Effector memory CD4-positive, alpha-beta T cell (primary cell): ENCODE data around the gene RPL13.
A peak's percentile ranks its signal among the peaks of the same experiment; 100 is the strongest.

Source experiments
- DNase-seq, 3 donors: peaks; one replicate each; pipeline ENCODE4 v3.0.0-alpha.2; 2020
- H3K27ac ChIP-seq: 2 replicates; pipeline ENCODE4 v1.7.0; 2013; ENCODE audit warnings: mild to moderate bottlenecking, low read length, moderate library complexity; ENCODE audit not compliant: insufficient read depth, poor library complexity, severe bottlenecking
- H3K27me3 ChIP-seq: replicated peaks from 2 replicates; pipeline ENCODE4 v1.7.0; 2013; ENCODE audit warnings: mild to moderate bottlenecking, low read length; ENCODE audit not compliant: insufficient read depth, control insufficient read depth, poor library complexity, severe bottlenecking
- H3K36me3 ChIP-seq: 2 replicates; pipeline ENCODE4 v1.7.0; 2013; ENCODE audit warnings: mild to moderate bottlenecking, low read length, moderate library complexity; ENCODE audit not compliant: control insufficient read depth, insufficient read depth
- H3K4me1 ChIP-seq: 2 replicates; pipeline ENCODE4 v1.7.0; 2013; ENCODE audit warnings: low read length, mild to moderate bottlenecking; ENCODE audit not compliant: control insufficient read depth, insufficient read depth, poor library complexity, severe bottlenecking
- H3K4me3 ChIP-seq: 2 replicates; pipeline ENCODE4 v1.7.0; 2013; ENCODE audit warnings: low read length, low read depth, mild to moderate bottlenecking; ENCODE audit not compliant: insufficient read depth, poor library complexity, severe bottlenecking
- H3K9me3 ChIP-seq: 2 replicates; pipeline ENCODE4 v1.7.0; 2013; ENCODE audit warnings: mild to moderate bottlenecking, low read length, moderate library complexity; ENCODE audit not compliant: control insufficient read depth

Gene RPL13

DNA sequence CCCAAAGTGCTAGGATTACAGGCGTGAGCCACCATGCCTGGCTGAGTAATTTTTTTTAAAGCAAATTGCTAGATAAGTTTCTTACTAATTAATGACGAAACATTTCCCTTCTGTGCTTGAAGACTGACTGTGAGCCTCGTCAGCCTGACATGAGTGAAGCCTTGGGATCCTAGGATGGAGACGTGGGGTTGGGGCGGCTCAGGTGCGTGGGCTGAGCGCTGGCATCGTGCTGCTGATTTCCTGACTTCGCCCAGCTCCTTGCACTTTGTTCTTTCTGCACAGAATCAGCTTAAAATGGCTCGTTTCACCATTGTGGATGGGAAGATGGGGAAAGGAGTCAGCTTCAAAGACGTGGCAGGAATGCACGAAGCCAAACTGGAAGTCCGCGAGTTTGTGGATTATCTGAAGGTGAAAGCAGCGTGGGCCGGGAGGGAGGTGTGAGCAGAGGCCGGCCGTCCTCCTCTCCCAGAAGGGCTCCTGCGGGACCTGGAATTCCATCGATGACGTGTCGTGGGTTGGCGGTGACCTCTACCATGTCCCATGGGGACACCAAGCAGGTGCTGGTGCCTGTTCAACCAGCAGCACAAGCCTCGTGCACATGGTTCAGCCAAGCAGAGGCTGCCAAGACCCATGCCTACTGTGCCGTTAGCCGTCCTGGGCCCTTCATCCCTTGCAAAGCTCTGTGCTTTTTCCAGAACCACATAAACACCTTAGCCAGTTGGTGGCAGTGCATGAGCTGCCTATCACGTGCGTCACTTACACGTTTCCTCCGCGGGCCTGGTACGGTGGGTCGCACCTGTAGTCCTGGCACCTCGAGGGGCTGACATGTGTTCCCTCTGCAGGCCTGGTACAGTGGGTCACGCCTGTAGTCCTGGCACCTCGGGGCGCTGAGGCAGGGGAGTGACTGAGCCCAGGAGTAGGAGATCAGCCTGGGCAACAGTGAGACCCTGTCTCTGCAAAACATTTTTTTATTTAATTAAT, 29.8 kb upstream of the RPL13 start:
- Histone ChIP-seq H3K9me3 (no peaks in the 10 kb centered on the region), H3K4me3 (no peak overlapping the region), H3K27ac (no peak overlapping the region), H3K4me1 (peaks cover 21% of the 10 kb centered on the region), H3K27me3 (no peaks in the 10 kb centered on the region), H3K36me3 (peaks cover 41% of the 10 kb centered on the region)
- no peak for DNase-seq

DNA sequence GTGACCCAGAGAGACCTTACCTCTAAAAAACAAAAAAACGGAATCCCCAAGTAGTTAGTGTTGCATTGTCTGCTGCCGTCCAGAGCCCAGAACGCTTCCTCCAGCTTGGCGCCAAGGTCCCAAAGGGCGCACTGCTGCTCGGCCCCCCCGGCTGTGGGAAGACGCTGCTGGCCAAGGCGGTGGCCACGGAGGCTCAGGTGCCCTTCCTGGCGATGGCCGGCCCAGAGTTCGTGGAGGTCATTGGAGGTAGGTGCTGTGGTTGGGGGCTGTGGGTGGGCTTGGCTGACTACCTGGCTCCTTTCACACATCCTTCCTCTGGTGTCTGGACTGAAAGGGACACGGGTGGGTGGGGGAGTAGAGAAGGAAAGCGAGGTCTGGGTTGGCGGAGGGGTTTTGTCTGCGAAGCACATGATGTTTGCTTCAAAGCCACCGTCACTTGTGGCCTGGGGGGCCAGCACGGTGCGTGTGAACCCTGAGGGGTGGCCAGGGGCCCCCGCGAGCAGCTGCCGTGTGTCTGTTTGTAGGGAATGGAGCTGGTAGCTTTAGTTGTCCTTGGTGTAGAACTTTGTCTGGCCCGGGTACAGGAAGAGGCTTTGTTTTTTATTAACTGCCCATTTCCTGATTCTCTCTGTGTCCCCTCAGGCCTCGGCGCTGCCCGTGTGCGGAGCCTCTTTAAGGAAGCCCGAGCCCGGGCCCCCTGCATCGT, 28.5 kb upstream of the RPL13 start:
- no peaks in the 10 kb centered on the region for H3K9me3 ChIP-seq
- H3K27ac ChIP-seq = no peak overlapping the region
- DNase-seq = no peak
- H3K36me3 ChIP-seq = peaks cover 34% of the 10 kb centered on the region
- H3K4me1 ChIP-seq = peaks cover 21% of the 10 kb centered on the region
- no peak overlapping the region for H3K4me3 ChIP-seq
- no peaks in the 10 kb centered on the region for H3K27me3 ChIP-seq

DNA sequence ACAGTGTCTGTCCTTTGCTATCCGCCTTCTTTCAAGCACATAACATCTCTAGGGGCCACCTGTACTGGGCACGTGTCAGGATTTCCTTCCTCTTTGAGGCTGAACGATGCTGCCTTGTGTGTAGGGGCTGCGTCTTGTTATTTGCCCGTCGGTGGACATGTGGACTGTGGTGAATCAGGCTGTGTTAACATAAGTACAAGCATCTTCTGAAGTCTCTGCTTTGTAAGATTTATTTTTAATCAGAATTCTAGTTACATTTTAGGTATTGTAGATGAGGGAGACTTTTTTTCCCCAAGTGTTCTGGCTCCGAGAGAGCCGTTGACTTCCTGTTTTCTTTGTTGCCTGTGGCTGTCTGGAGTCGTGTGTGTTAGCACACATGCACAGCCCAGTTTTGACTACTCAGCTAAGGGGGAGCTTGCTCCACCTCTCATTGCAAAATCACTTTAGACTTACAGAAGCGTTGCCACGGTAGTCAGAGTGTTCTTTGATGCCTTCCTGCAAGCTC, 26.2 kb upstream of the RPL13 start:
- Histone ChIP-seq H3K36me3 (peaks cover 34% of the 10 kb centered on the region), H3K27me3 (no peaks in the 10 kb centered on the region), H3K9me3 (no peaks in the 10 kb centered on the region), H3K27ac (peak overlapping the region; percentile 54), H3K4me3 (peak overlapping the region; percentile 24), H3K4me1 (peaks cover 21% of the 10 kb centered on the region)
- DNase-seq = peak in 2 of 3 donors; percentile 3 to 11

DNA sequence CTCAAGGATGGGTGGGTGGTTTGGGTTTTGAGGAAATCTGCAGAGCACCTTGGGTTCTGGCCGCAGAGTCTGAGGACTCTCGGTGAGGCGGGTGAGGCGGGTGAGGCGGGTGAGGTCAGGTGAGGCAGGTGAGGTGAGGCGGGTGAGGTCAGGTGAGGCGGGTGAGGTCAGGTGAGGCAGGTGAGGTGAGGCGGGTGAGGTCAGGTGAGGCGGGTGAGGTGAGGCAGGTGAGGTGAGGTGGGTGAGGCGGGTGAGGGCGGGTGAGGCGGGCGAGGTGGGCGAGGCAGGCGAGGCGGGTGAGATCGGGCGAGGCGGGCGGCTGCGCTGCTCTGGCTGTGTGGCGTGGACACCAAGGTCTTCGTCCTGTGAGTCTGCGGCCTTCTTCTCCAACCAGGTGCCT, 24.1 kb upstream of the RPL13 start:
- H3K36me3 ChIP-seq = peaks cover 22% of the 10 kb centered on the region
- no peak for DNase-seq
- no peak overlapping the region for H3K27ac ChIP-seq
- no peaks in the 10 kb centered on the region for H3K27me3 ChIP-seq
- H3K4me1 ChIP-seq = peaks cover 21% of the 10 kb centered on the region
- no peaks in the 10 kb centered on the region for H3K9me3 ChIP-seq
- no peak overlapping the region for H3K4me3 ChIP-seq

DNA sequence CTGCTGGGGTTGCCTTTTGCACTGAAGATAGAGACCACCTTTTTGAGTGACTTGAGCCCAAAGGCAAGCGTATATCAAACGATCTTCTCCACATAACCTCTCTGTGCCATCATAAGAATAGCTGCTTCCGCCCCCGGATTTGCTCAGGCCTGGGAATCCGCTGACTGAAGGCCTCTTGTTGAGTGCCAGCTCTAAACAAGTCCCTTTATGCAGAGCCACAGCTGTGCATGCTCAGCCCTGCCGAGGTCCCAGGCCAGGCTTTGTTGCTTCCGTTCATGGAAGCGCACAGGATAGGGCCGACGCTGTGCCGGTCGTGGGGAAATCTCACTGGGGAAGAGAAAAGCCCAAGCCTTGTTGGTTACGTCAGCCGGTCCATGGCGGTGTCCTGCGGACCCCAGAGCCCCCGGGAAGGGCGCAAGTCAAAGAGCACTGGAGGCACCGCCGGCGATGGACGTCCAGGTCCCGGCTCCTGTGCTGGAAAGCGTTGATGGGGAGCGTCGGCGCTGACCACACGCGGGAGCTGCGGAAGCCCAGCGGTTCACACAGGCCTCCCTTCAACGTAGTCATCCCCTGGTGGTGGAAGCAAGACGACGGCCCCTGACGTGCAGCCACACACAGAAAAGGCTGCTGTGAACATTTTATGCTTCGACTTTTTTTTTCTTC, 23.5 kb upstream of the RPL13 start:
- H3K4me3 ChIP-seq = no peak overlapping the region
- H3K36me3 ChIP-seq = peaks cover 17% of the 10 kb centered on the region
- H3K27me3 ChIP-seq = no peaks in the 10 kb centered on the region
- no peak for DNase-seq
- H3K9me3 ChIP-seq = no peaks in the 10 kb centered on the region
- H3K4me1 ChIP-seq = peaks cover 21% of the 10 kb centered on the region
- H3K27ac ChIP-seq = no peak overlapping the region

DNA sequence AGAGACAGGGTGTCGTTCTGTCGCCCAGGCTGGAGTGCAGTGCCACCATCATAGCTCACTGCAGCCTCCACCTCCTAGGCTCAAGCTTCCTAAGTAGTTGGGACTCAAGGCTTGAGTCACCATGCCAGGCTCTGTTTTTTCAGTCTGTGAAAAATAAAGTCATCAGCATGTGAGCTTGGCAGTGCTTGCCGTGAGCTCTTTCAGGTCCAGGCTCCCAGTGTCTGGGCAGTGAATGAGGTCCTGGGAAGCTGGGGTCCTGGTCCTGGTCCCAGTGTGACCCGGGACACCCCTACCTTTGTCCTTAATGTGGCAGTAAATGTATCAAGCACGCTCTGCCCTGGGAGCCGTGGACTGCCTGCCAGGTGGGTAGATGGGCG, 22.9 kb upstream of the RPL13 start:
- Histone ChIP-seq H3K27ac (no peak overlapping the region), H3K4me3 (no peak overlapping the region), H3K9me3 (no peaks in the 10 kb centered on the region), H3K27me3 (no peaks in the 10 kb centered on the region), H3K4me1 (peaks cover 21% of the 10 kb centered on the region), H3K36me3 (peaks cover 19% of the 10 kb centered on the region)
- no peak for DNase-seq

DNA sequence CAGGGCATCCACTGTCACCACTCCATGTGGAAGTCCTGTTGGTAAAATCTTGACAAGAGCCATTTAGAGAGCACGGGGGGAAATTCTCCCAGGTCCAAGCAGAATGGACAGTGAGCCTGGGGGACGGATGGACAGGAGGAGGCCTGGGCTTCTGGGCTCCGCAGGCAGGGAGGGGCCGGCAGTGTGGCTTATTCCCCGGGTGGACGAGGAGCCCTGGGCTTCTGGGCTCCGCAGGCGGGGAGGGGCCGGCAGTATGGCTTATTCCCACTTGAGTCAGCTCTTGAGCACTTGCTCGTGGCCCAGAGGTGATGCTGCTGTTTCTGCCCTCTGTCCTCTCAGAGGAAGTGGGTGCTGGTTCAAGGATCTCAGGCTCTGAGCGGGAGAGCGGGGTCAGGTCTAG, 22.2 kb upstream of the RPL13 start:
- Histone ChIP-seq H3K9me3 (no peaks in the 10 kb centered on the region), H3K36me3 (peaks cover 20% of the 10 kb centered on the region), H3K4me1 (peaks cover 21% of the 10 kb centered on the region), H3K27ac (no peak overlapping the region), H3K4me3 (no peak overlapping the region), H3K27me3 (no peaks in the 10 kb centered on the region)
- no peak for DNase-seq

DNA sequence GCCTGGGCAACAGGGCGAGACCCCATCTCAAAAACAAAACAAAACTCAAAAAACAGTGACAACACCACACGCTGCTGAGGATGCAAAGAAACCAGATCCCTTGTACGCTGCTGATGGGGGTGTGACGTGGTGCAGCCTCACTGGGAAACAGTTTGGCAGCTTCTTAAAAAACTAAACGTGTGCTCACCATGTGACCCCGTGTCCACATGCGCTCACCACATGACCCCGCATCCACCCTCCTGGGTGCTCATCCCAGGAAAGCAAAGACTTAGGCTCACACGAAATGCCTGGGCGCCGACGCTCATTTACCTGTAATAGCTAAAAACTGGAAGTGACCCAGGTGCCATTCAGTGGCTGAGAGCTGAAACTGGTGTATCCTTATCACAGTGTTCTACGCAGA, 19.9 kb upstream of the RPL13 start:
- no peak overlapping the region for H3K27ac ChIP-seq
- DNase-seq = no peak
- H3K4me1 ChIP-seq = peaks cover 1% of the 10 kb centered on the region
- no peaks in the 10 kb centered on the region for H3K9me3 ChIP-seq
- H3K4me3 ChIP-seq = no peak overlapping the region
- peaks cover 33% of the 10 kb centered on the region for H3K36me3 ChIP-seq
- no peaks in the 10 kb centered on the region for H3K27me3 ChIP-seq

DNA sequence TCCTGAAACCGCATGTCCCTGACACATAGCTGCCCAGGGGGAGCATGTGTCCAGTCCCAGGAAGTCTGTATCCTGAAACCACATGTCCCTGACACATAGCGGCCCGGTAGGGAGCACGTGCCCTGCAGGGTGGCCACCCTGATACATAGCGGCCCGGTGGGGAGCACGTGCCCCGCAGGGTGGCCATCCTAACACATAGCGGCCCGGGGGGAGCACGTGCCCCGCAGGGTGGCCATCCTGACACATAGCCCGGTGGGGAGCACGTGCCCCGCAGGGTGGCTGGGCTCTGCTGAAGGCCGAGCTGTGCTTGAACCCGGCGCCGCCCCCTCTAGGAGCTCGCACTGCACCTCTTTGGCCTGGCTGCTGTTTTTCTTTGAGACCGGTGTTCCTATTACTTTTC, 18.7 kb upstream of the RPL13 start:
- H3K4me1 ChIP-seq = no peaks in the 10 kb centered on the region
- no peak for DNase-seq
- no peak overlapping the region for H3K4me3 ChIP-seq
- H3K9me3 ChIP-seq = no peaks in the 10 kb centered on the region
- peaks cover 40% of the 10 kb centered on the region for H3K36me3 ChIP-seq
- no peaks in the 10 kb centered on the region for H3K27me3 ChIP-seq
- H3K27ac ChIP-seq = no peak overlapping the region
